CD4-positive, CD25-positive, alpha-beta regulatory T cell (primary cell): Measurements from ENCODE around the gene ZNF80. TPM values are rescaled to one million over a fixed set of nuclear protein-coding genes. Genes with fewer than 3 reads are reported as not detected.

Experiments used
- ATAC-seq, 2 donors: fragments of 150-1000 bp; cut with Tn5 transposase; one replicate each; pipeline ENCODE4 v1.10.0; 2021; ENCODE audit warnings: low read depth in 2 of 2, moderate number of reproducible peaks in 2 of 2, moderate library complexity in 1 of 2
- DNase-seq, 3 donors: peaks; one replicate each; pipeline versions ENCODE4 v3.0.0 to v3.0.0-alpha.2; 2012 to 2022; ENCODE audit warnings: mixed read lengths in 1 of 3
- H3K27ac ChIP-seq: one replicate; pipeline ENCODE4 v1.7.0; 2013; ENCODE audit warnings: mild to moderate bottlenecking, low read length; ENCODE audit not compliant: insufficient read depth, poor library complexity, severe bottlenecking
- H3K27me3 ChIP-seq: one replicate; pipeline ENCODE4 v1.7.0; 2013; ENCODE audit warnings: low read length; ENCODE audit not compliant: control insufficient read depth, insufficient read depth
- H3K36me3 ChIP-seq: one replicate; pipeline ENCODE4 v1.7.0; 2013; ENCODE audit warnings: mild to moderate bottlenecking, low read length, moderate library complexity; ENCODE audit not compliant: control insufficient read depth, insufficient read depth
- H3K4me1 ChIP-seq: 2 replicates; pipeline ENCODE4 v1.7.0; 2013; ENCODE audit warnings: mild to moderate bottlenecking, low read length; ENCODE audit not compliant: insufficient read depth, control insufficient read depth, poor library complexity, severe bottlenecking
- H3K4me3 ChIP-seq: one replicate; pipeline ENCODE4 v1.7.0; 2013; ENCODE audit warnings: low read depth, mild to moderate bottlenecking, low read length, moderate library complexity
- H3K9me3 ChIP-seq, 2 experiments: 1 replicate in 1 of 2; 2 replicates in 1 of 2; pipeline ENCODE4 v1.7.0; 2013; ENCODE audit warnings: low read length in 2 of 2, mild to moderate bottlenecking in 1 of 2, moderate library complexity in 1 of 2; ENCODE audit not compliant: control insufficient read depth in 2 of 2
- H3K27ac Mint-ChIP-seq, 3 donors: one replicate each; pipeline ENCODE4 v1.8.0; 2020 to 2022; ENCODE audit warnings: mild to moderate bottlenecking in 3 of 3, mixed read lengths in 3 of 3, moderate library complexity in 2 of 3
- H3K27me3 Mint-ChIP-seq: one replicate; pipeline ENCODE4 v1.8.0; 2022; ENCODE audit warnings: mild to moderate bottlenecking, mixed read lengths
- H3K36me3 Mint-ChIP-seq: one replicate; pipeline ENCODE4 v1.8.0; 2020; ENCODE audit warnings: mixed read lengths
- H3K4me1 Mint-ChIP-seq, 4 donors: one replicate each; pipeline ENCODE4 v1.8.0; 2020 to 2022; ENCODE audit warnings: mixed read lengths in 4 of 4, mild to moderate bottlenecking in 1 of 4
- H3K4me3 Mint-ChIP-seq, 4 donors: one replicate each; pipeline ENCODE4 v1.8.0; 2020 to 2022; ENCODE audit warnings: mild to moderate bottlenecking in 4 of 4, mixed read lengths in 4 of 4, moderate library complexity in 3 of 4
- H3K9me3 Mint-ChIP-seq, 7 donors: one replicate each; pipeline ENCODE4 v1.8.0; 2020 to 2022; ENCODE audit warnings: mixed read lengths in 7 of 7, mild to moderate bottlenecking in 3 of 7, moderate library complexity in 2 of 7
- polyA plus RNA-seq, 4 donors: library from polyadenylated mRNA; unstranded; fragments of 300-500 nt; fragmentation: Illumina TruSeq; gene quantifications; one replicate each; pipeline ENCODE4 v1.2.3, GENCODE V29; 2021
- total RNA-seq: library from RNA; stranded (reverse); gene quantifications from one replicate; pipeline ENCODE4 v1.2.3, GENCODE V29; 2022

ZNF80 gene
- total and polyA plus RNA-seq, 5 donors from 2014 or later = 0.36 to 8.4 (median 5.1) TPM

- Histone ChIP-seq H3K27ac (peak overlapping the region; percentile 98), H3K27me3 (no peaks in the 10 kb centered on the region), H3K4me1 (peaks cover 63% of the 10 kb centered on the region), H3K36me3 (no peaks in the 10 kb centered on the region), H3K9me3 (no peaks in the 10 kb centered on the region), H3K4me3 (peak overlapping the region; percentile 89)
- ATAC-seq (peak; percentile 53 to 61), DNase-seq (peak; percentile 67 to 94 (median 81))
- no peaks in the 10 kb centered on the region for H3K27me3 Mint-ChIP-seq
- no peak overlapping the region for H3K27ac Mint-ChIP-seq
- H3K4me3 Mint-ChIP-seq = no peak overlapping the region
- peaks cover 0 to 3% (median 0%) of the 10 kb centered on the region in 7 donors for H3K9me3 Mint-ChIP-seq
- peaks cover 2 to 18% (median 13%) of the 10 kb centered on the region in 4 donors for H3K4me1 Mint-ChIP-seq
- H3K36me3 Mint-ChIP-seq = no peaks in the 10 kb centered on the region
Measured at GRCh38 chr3:114213627-114214541, 23.5 kb downstream of the ZNF80 start.

- peak overlapping the region; percentile 89 for H3K4me3 ChIP-seq
- H3K36me3 Mint-ChIP-seq = no peaks in the 10 kb centered on the region
- peaks cover 2 to 13% (median 10%) of the 10 kb centered on the region in 4 donors for H3K4me1 Mint-ChIP-seq
- H3K27ac ChIP-seq = peak overlapping the region; percentile 98
- no peaks in the 10 kb centered on the region for H3K36me3 ChIP-seq
- H3K4me1 ChIP-seq = peaks cover 57% of the 10 kb centered on the region
- no peaks in the 10 kb centered on the region for H3K9me3 ChIP-seq
- no peaks in the 10 kb centered on the region for H3K27me3 Mint-ChIP-seq
- no peak overlapping the region for H3K27ac Mint-ChIP-seq
- no peak for DNase-seq
- no peak for ATAC-seq
- peaks cover 0 to 3% (median 0%) of the 10 kb centered on the region in 7 donors for H3K9me3 Mint-ChIP-seq
- no peak overlapping the region for H3K4me3 Mint-ChIP-seq
- H3K27me3 ChIP-seq = no peaks in the 10 kb centered on the region
Measured at GRCh38 chr3:114213292-114213626, 24.1 kb downstream of the ZNF80 start.

GRCh38 chr3:114212646-114213045 is 24.7 kb downstream of the ZNF80 start:
- ATAC-seq (no peak), DNase-seq (no peak)
- Mint-ChIP-seq H3K4me1 (peaks cover 2 to 13% (median 7%) of the 10 kb centered on the region in 4 donors), H3K27me3 (no peaks in the 10 kb centered on the region), H3K9me3 (peaks cover 0 to 3% (median 0%) of the 10 kb centered on the region in 7 donors), H3K27ac (peak overlapping the region in 1 of 3 donors; percentile 84), H3K4me3 (peak overlapping the region in 1 of 4 donors; percentile 20), H3K36me3 (no peaks in the 10 kb centered on the region)
- no peaks in the 10 kb centered on the region for H3K9me3 ChIP-seq
- H3K27me3 ChIP-seq = no peaks in the 10 kb centered on the region
- peak overlapping the region; percentile 89 for H3K4me3 ChIP-seq
- no peaks in the 10 kb centered on the region for H3K36me3 ChIP-seq
- peaks cover 50% of the 10 kb centered on the region for H3K4me1 ChIP-seq
- H3K27ac ChIP-seq = peak overlapping the region; percentile 98

GRCh38 chr3:114207768-114208167 is 29.6 kb downstream of the ZNF80 start:
- H3K4me1 ChIP-seq = peaks cover 2% of the 10 kb centered on the region
- Mint-ChIP-seq H3K4me1 (peaks cover 0 to 9% (median 3%) of the 10 kb centered on the region in 4 donors), H3K36me3 (no peaks in the 10 kb centered on the region), H3K27me3 (no peaks in the 10 kb centered on the region), H3K4me3 (no peak overlapping the region), H3K9me3 (peaks cover 0 to 3% (median 0%) of the 10 kb centered on the region in 7 donors), H3K27ac (no peak overlapping the region)
- H3K4me3 ChIP-seq = no peak overlapping the region
- H3K9me3 ChIP-seq = no peaks in the 10 kb centered on the region
- DNase-seq = no peak
- no peak overlapping the region for H3K27ac ChIP-seq
- ATAC-seq = no peak
- H3K27me3 ChIP-seq = no peaks in the 10 kb centered on the region
- H3K36me3 ChIP-seq = no peaks in the 10 kb centered on the region

GRCh38 chr3:114206342-114206741 is 31.0 kb downstream of the ZNF80 start:
- Mint-ChIP-seq H3K27ac (no peak overlapping the region), H3K4me1 (peaks cover 0 to 6% (median 1%) of the 10 kb centered on the region in 4 donors), H3K4me3 (no peak overlapping the region), H3K9me3 (peaks cover 0 to 3% (median 0%) of the 10 kb centered on the region in 7 donors), H3K27me3 (no peaks in the 10 kb centered on the region), H3K36me3 (no peaks in the 10 kb centered on the region)
- H3K4me1 ChIP-seq = no peaks in the 10 kb centered on the region
- no peaks in the 10 kb centered on the region for H3K36me3 ChIP-seq
- H3K9me3 ChIP-seq = no peaks in the 10 kb centered on the region
- H3K27ac ChIP-seq = no peak overlapping the region
- H3K4me3 ChIP-seq = no peak overlapping the region
- ATAC-seq (no peak), DNase-seq (no peak)
- no peaks in the 10 kb centered on the region for H3K27me3 ChIP-seq

GRCh38 chr3:114205541-114205940 is 31.8 kb downstream of the ZNF80 start:
- DNase-seq (no peak), ATAC-seq (no peak)
- Histone ChIP-seq H3K36me3 (no peaks in the 10 kb centered on the region), H3K4me1 (no peaks in the 10 kb centered on the region), H3K27me3 (no peaks in the 10 kb centered on the region), H3K9me3 (no peaks in the 10 kb centered on the region), H3K27ac (no peak overlapping the region), H3K4me3 (no peak overlapping the region)
- H3K27ac Mint-ChIP-seq = no peak overlapping the region
- no peak overlapping the region for H3K4me3 Mint-ChIP-seq
- no peaks in the 10 kb centered on the region for H3K36me3 Mint-ChIP-seq
- H3K27me3 Mint-ChIP-seq = no peaks in the 10 kb centered on the region
- peaks cover 0 to 2% (median 0%) of the 10 kb centered on the region in 7 donors for H3K9me3 Mint-ChIP-seq
- H3K4me1 Mint-ChIP-seq = peaks cover 0 to 5% (median under 1%) of the 10 kb centered on the region in 4 donors

GRCh38 chr3:114194750-114195149 is 42.6 kb downstream of the ZNF80 start:
- H3K4me3 ChIP-seq = no peak overlapping the region
- Mint-ChIP-seq H3K9me3 (peaks cover 0 to 2% (median 0%) of the 10 kb centered on the region in 7 donors), H3K27me3 (no peaks in the 10 kb centered on the region), H3K4me3 (no peak overlapping the region), H3K4me1 (no peaks in the 10 kb centered on the region), H3K27ac (no peak overlapping the region), H3K36me3 (no peaks in the 10 kb centered on the region)
- no peak overlapping the region for H3K27ac ChIP-seq
- DNase-seq (no peak), ATAC-seq (no peak)
- H3K27me3 ChIP-seq = no peaks in the 10 kb centered on the region
- H3K9me3 ChIP-seq = no peaks in the 10 kb centered on the region
- H3K36me3 ChIP-seq = no peaks in the 10 kb centered on the region
- H3K4me1 ChIP-seq = no peaks in the 10 kb centered on the region
